ENCODE results near the gene C1D.

C1D gene

DNA sequence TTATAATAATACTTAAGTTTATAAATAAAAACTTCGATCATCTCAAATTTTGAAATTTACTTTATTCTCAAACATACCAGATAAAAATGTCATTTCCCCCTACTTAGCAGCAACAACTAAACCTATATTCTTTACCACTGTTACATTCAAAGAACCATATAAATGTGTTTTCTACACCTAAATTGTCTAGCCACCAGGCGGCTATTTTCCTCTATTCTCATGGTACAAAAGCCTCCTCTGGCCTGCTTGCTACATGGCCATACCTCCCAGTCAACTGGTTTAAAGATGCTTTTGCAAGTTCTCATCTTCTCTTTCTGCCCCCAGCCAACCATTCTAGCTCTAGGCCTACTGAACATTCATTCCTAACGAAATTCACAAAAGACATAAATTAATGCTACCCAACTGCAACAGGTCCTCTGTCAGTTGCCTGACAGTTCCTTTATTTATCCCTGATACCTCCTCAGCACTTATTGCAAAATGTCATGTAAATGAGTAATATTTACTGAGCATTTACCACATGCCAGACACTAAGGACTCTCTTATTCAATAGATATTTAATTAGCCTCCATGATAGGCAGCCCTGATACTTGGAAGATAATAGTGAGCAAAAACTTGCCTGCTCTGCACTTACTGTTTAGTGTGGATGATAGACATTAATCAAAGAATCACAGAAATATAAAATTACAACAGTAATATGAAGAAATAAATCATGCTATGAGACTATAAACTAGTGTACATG lies 5.0 kb downstream of the C1D start:
- DNase-seq (ENCODE audit: low spot score), result no peak

DNA sequence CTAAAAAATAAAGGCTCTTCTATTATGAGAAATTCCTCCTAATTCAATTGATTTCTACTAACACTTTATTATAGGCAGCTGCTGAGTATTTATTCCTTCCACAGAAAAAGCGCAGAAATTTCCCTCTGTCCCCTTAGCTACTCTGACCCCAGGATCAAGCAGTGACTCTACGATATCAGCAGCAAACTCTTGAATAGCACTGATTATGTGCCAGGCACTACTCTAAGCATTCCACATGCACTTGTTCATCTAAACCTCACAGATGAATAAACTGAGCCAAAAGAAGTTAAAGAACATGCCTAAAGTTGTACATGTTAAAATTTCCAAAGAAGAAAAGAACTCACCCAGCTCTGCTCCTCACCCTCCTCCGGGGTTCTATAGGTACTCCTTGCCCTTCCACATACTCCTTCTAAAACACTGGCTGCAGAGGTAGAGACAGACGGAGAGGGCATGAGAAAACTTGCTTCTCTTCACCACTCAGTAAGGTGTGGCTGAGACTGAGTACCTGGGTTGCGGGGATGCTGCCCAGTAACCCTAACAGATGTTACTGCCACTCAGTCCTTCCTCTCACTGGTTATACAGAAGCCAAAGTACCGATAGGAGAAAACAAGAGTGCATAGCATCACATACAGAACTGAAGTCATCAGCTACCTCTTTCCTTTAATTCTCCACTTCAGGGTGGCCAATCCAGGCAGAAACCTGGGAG lies 9.9 kb downstream of the C1D start:
- no peak for DNase-seq (ENCODE audit: low spot score)

GRCh38 chr2:68050353-68050752 lies 12.5 kb downstream of the C1D start:
- no peak for DNase-seq (ENCODE audit: low spot score)

GRCh38 chr2:68046642-68047240 lies 16.1 kb downstream of the C1D start:
- no peak for DNase-seq (ENCODE audit: low spot score)

GRCh38 chr2:68046224-68046623 lies 16.6 kb downstream of the C1D start:
- DNase-seq (ENCODE audit: low spot score), result no peak

DNA sequence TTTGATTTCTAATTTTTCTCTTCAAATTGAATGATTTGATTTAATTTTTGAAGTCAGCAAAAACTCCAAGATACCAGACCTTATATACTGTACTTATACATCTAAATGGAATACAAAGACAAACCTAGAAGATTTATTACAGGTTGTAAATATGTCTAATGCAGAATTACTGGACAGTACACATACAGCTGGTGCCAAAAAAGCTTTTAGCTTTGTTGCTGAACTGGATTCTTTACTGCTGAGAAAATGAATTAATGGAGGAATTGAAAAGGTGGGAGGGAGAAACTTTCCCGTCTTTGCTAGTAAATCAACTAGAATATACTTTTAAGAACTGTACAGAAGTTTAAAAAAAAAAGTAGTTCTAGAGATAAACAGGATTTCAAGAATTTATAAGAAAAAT lies 17.5 kb downstream of the C1D start:
- DNase-seq (ENCODE audit: low spot score), result no peak

- DNase-seq (ENCODE audit: low spot score), result peak; percentile 79
Observed at GRCh38 chr2:68044099-68044498, 18.7 kb downstream of the C1D start.

- DNase-seq (ENCODE audit: low spot score), result no peak
Observed at GRCh38 chr2:68043695-68044094, 19.1 kb downstream of the C1D start.

DNA sequence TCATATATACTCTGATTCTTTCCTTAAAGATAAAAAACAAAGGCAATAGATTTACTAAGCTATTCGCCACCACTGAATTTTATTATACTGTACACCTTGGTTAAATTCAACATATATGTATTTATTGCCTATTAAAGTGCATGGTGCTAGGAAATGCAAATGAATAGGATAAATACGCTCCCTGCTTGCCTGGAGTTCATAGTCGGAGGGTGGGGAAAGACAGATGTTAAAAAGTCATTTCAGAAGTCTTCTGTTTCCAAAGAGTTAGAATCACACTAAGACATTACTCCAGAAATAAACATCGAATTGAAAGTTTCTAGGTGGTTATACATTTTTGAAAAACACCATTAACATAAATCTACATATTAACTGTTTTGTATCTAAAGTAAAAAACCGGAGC lies 19.8 kb downstream of the C1D start:
- no peak for DNase-seq (ENCODE audit: low spot score)

DNA sequence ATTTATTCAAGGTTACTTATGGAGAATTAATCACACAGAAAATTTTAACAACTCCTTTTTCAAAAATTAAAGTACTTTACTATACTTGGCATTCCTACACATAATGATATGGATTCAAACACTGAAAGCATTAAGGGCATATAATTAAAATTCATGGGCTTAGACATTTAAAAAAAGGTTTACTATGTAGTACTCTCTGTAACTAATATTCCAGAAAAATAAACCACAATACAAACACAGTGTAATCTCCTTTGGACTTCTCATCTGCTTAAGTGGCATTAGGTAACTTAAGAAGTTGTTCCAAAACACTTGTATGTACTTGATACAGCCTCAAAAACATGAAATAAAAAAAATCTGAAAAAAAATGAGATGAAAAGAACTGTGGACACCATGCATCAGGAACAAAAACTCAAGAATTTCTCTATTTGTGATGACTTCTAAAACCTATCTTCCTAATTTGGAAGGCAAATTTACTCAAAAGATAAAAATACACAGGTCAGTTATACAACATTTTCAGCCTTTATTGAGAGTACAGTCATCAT lies 21.0 kb downstream of the C1D start:
- no peak for DNase-seq (ENCODE audit: low spot score)

DNA sequence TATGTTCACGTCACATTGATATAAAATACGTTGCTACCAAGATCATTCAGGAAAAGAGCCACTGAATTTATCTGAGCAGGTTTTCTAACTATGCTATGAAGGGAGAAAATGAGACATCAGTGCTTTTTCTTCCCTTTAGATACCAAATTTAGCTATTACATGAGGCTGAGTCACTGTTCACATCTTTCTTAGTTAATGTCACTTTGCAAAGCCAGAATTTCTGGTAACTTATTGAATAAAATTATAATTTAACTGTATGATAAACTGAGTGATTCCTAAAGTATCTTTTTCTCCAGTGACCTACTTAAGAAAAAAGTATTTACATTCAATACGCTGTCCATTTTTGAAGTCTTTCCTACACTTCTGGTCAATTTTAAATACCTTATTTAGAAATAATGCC lies 22.7 kb downstream of the C1D start:
- DNase-seq (ENCODE audit: low spot score), result no peak

GRCh38 chr2:68039317-68039716 lies 23.5 kb downstream of the C1D start:
- DNase-seq (ENCODE audit: low spot score), result no peak

DNA sequence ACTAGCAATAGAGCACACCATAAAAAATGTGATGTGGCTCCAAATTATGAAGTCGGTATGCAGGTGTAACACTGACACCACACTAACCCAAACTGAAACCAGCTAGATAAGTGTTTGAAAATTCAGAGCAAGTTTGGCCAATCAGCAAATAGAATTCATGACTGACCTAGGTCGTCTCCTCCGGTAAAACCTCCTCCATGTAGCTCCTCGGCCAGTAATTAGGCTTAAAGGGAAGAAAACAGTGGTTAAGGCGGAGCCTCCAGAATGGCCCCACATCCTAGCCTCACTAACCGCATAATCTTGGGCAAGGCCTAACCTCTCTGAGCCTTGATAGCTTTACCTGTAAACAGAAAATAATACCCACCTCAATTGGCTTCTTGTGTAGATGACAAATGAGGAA lies 30.1 kb downstream of the C1D start:
- no peak for DNase-seq (ENCODE audit: low spot score)

DNA sequence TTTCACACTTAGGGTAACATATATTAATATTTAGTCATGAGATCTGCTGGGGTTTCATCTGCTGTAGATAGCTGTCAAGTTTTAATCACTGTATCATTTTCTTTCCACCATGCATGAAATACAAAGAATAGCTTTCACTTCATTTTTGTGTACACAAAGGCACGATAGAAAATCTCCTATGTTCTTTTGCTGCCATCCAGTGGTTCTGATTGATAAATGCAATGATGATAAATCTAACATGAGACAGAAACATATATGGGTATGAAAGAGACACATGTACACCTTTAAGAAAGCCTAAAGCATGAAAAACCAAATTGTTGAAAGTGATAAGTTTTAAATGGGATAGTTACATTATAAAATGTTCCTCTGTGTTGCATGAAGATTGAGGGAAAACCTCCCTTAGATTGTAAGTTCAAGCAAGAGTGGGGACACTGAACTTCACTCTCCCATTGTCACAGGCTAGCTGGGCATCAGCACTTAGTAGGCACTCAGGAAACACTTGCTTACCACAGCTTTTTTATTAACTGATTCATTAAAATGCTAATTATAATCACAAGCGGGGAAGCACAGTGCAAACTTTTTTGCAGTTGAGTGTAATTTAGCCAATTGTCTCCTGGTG lies 31.2 kb downstream of the C1D start:
- peak; percentile 56 for DNase-seq (ENCODE audit: low spot score)

DNA sequence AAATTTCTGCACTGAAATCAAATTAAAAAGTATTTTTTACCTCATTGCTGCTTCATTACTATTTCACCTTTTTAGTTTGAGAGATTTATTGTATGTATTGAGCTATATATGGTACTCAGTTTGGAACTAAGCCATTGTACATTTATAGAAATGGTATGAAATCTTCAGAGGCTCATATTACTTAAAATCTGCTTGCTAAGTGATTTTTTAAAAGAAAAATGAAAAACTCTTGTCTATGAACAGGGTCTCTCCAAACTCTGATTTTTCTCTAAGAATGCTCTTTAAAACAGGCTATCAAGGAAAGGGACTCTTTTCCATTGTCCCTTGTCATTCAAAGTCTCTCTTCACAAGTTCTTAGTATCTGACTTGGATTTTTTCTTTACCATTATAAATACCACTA lies 31.8 kb downstream of the C1D start:
- DNase-seq (ENCODE audit: low spot score), result no peak

DNA sequence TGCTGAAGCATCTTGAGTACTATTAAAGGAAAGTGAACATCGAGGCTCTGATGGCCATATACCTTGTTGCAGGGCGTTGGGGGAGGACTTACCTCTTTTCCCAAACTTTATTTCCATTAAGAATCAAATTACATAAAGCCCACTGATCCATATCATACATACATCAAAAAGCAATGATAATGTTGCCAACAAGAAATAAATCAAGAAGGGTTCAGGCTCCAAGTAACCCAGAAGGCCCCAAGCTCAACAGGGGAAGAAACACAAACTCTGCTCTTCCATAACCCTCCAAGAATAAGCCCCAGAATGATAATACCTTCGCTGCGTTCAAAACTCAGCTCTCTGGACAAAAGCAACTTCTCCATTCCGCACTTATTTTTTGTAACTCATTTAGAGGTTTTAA lies 32.3 kb downstream of the C1D start:
- DNase-seq (ENCODE audit: low spot score), result no peak

- peak; percentile 45 for DNase-seq (ENCODE audit: low spot score)
Observed at GRCh38 chr2:68027959-68028358, 34.8 kb downstream of the C1D start.

- DNase-seq (ENCODE audit: low spot score), result no peak
Observed at GRCh38 chr2:68024450-68024849, 38.4 kb downstream of the C1D start.

- no peak for DNase-seq (ENCODE audit: low spot score)
Observed at GRCh38 chr2:68023904-68024303, 38.9 kb downstream of the C1D start.

GRCh38 chr2:68018727-68019126 lies 44.1 kb downstream of the C1D start:
- DNase-seq (ENCODE audit: low spot score), result no peak

DNA sequence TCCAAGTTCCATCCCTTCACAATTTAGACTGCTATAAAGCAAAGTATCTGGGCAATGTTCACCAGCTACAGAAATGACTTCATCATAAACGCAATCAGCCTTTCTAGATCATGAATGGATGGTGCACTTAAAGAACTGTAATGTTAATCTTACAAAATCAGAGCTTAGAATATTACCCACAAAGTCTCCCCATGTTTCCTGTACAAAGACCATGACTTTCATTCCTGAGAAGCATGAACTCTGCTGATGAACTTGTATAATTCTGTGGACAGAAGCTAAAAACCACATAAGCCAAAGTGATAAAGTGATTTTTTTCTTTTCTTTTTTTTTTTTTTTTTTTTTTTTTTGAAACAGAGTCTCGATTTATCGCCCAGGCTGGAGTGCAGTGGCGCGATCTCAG lies 53.3 kb downstream of the C1D start:
- no peak for DNase-seq (ENCODE audit: low spot score)

- peak; percentile 38 for DNase-seq (ENCODE audit: low spot score)
Observed at GRCh38 chr2:68000170-68000825, 62.5 kb downstream of the C1D start.
